ENCODE data around the gene CDH4.

DNA sequence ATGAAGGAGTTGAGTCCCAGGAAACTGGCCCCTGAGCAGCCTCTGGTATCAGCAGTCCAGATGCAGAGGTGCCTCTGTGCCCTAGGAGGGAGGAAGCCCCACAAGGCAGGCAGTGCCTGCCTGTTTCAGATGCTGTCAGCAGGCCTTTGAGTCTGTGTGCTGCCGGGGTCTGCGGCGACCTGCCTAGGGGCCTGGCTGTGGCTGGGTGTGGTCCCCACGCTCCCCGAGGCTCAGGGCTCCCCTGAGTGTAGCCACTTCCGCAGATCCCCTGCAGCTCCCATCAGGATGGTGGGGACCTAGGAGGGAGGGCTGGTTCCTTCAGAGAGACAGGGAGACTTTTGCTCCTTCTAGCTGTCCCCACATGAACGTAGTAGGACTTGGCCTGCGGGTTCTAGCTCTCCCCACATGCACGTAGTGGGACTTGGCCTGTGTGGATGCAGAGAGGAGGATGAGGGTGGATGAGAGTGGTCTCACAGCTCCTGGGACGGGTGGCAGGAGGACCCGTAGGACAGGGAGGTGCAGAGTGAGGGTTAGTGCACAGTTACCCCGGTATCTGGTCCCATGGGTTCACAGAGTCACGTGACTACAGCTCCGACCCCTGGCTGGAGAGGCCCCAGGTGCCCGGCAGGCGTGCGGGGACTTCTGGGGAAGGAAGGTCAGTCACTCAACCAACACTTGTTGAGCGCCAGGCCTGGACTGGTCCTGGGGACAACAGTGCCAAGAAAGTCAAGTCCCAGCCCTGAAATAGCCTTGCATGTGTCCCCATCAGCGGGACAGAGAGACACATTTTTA lies 41.0 kb downstream of the CDH4 start:
- TF ChIP-seq POLR2AphosphoS5 (IDR thresholded peaks at IDR 0.05; ENCODE audit: low read depth) (no peak), SPI1 (IDR thresholded peaks at IDR 0.05; ENCODE audit: borderline replicate concordance, low read depth) (no peak)
- TF ChIP-seq, protein P1, sequence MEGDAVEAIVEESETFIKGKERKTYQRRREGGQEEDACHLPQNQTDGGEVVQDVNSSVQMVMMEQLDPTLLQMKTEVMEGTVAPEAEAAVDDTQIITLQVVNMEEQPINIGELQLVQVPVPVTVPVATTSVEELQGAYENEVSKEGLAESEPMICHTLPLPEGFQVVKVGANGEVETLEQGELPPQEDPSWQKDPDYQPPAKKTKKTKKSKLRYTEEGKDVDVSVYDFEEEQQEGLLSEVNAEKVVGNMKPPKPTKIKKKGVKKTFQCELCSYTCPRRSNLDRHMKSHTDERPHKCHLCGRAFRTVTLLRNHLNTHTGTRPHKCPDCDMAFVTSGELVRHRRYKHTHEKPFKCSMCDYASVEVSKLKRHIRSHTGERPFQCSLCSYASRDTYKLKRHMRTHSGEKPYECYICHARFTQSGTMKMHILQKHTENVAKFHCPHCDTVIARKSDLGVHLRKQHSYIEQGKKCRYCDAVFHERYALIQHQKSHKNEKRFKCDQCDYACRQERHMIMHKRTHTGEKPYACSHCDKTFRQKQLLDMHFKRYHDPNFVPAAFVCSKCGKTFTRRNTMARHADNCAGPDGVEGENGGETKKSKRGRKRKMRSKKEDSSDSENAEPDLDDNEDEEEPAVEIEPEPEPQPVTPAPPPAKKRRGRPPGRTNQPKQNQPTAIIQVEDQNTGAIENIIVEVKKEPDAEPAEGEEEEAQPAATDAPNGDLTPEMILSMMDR (IDR thresholded peaks at IDR 0.05; ENCODE audit: insufficient read depth, low read length) = no peak
